ENCODE measurements around the gene CENPM. TPM values are rescaled to one million over a fixed set of nuclear protein-coding genes. Genes with fewer than 3 reads are reported as not detected.

Gene CENPM
- total RNA-seq, 2 experiments from 2014 or later, result 65.2 to 82.1 TPM

- Mint-ChIP-seq H3K36me3 (ENCODE audit: low read depth) (no peaks in the 10 kb centered on the region), H3K9me3 (ENCODE audit: low read depth) (no peaks in the 10 kb centered on the region), H3K27ac (no peak overlapping the region), H3K27me3 (peaks cover 35% of the 10 kb centered on the region), H3K4me3 (no peak overlapping the region), H3K4me1 (peaks cover 24% of the 10 kb centered on the region)
- DNase-seq (no peak), ATAC-seq (no peak)
- CTCF ChIA-PET, result interaction anchor here (1.0 kb wide), 1 partner anchor 8 kb away, joined by 3 read pairs; no protein-coding TSS in a partner anchor
- POLR2A ChIA-PET, result interaction anchor here (0.6 kb wide), 1 partner anchor 144 kb away, joined by 4 read pairs; no protein-coding TSS in a partner anchor
- intact Hi-C loops (cut with DNase I, micrococcal nuclease), result no loop called here
These were observed 29.5 kb downstream of the CENPM start for GRCh38 chr22:41917375-41917902.

GRCh38 chr22:41916745-41917358 lies 30.1 kb downstream of the CENPM start:
- no peak overlapping the region for H3K4me3 Mint-ChIP-seq
- H3K36me3 Mint-ChIP-seq (ENCODE audit: low read depth), result no peaks in the 10 kb centered on the region
- peaks cover 41% of the 10 kb centered on the region for H3K27me3 Mint-ChIP-seq
- H3K27ac Mint-ChIP-seq, result no peak overlapping the region
- DNase-seq (no peak), ATAC-seq (no peak)
- ChIA-PET POLR2A (interaction anchor here (0.6 to 0.8 kb wide), 2 partner anchors 23 to 144 kb away, joined by 3 to 4 read pairs; no protein-coding TSS in a partner anchor), CTCF (interaction anchor here (1.0 to 1.2 kb wide), 2 partner anchors 9 to 117 kb away, joined by 3 to 9 read pairs; no protein-coding TSS in a partner anchor)
- no peaks in the 10 kb centered on the region for H3K9me3 Mint-ChIP-seq (ENCODE audit: low read depth)
- H3K4me1 Mint-ChIP-seq, result peaks cover 24% of the 10 kb centered on the region
- intact Hi-C loops (cut with DNase I, micrococcal nuclease), result no loop called here

- intact Hi-C loops (cut with DNase I, micrococcal nuclease), result no loop called here
- Mint-ChIP-seq H3K27ac (no peak overlapping the region), H3K9me3 (ENCODE audit: low read depth) (no peaks in the 10 kb centered on the region), H3K4me1 (peaks cover 29% of the 10 kb centered on the region), H3K4me3 (no peak overlapping the region), H3K36me3 (ENCODE audit: low read depth) (no peaks in the 10 kb centered on the region), H3K27me3 (peaks cover 47% of the 10 kb centered on the region)
- CTCF ChIA-PET, result interaction anchor here (0.8 to 1.2 kb wide), 2 partner anchors 10 to 117 kb away, joined by 3 to 9 read pairs; no protein-coding TSS in a partner anchor
- DNase-seq (no peak), ATAC-seq (no peak)
- POLR2A ChIA-PET, result interaction anchor here (0.8 kb wide), 1 partner anchor 24 kb away, joined by 3 read pairs; no protein-coding TSS in a partner anchor
These were observed 31.0 kb downstream of the CENPM start for GRCh38 chr22:41915786-41916493.

- ChIA-PET POLR2A (no interaction called here), CTCF (interaction anchor here (0.8 kb wide), 1 partner anchor 10 kb away, joined by 3 read pairs; no protein-coding TSS in a partner anchor)
- peaks cover 29% of the 10 kb centered on the region for H3K4me1 Mint-ChIP-seq
- intact Hi-C loops (cut with DNase I, micrococcal nuclease), result no loop called here
- H3K4me3 Mint-ChIP-seq, result peak within 1 kb of the TSS; percentile 33
- H3K9me3 Mint-ChIP-seq (ENCODE audit: low read depth), result no peaks in the 10 kb centered on the region
- H3K27me3 Mint-ChIP-seq, result peaks cover 47% of the 10 kb centered on the region
- no peaks in the 10 kb centered on the region for H3K36me3 Mint-ChIP-seq (ENCODE audit: low read depth)
- no peak within 1 kb of the TSS for H3K27ac Mint-ChIP-seq
- DNase-seq (peak; percentile 79), ATAC-seq (peak; percentile 51)
These were observed 31.7 kb downstream of the CENPM start, which contains the start of gene SHISA8 for GRCh38 chr22:41915035-41915785. Gene SHISA8 (minus strand): TSS chr22:41915074. CDS start chr22:41914667, 407 bp downstream.

- no peak for ATAC-seq
- ChIA-PET CTCF (no interaction called here), POLR2A (no interaction called here)
- intact Hi-C loops (cut with DNase I, micrococcal nuclease), result loop anchor here in 1 of 2 experiments (5.0 kb wide), 1 partner anchor 37 kb away; no protein-coding TSS in a partner anchor
- Mint-ChIP-seq H3K9me3 (ENCODE audit: low read depth) (no peaks in the 10 kb centered on the region), H3K27ac (no peak overlapping the region), H3K27me3 (peaks cover 47% of the 10 kb centered on the region), H3K4me3 (no peak overlapping the region), H3K4me1 (peaks cover 29% of the 10 kb centered on the region), H3K36me3 (ENCODE audit: low read depth) (no peaks in the 10 kb centered on the region)
- no peak for DNase-seq
These were observed 32.3 kb downstream of the CENPM start for GRCh38 chr22:41914611-41915034.

GRCh38 chr22:41913842-41914534 lies 33.0 kb downstream of the CENPM start:
- Mint-ChIP-seq H3K4me1 (peaks cover 29% of the 10 kb centered on the region), H3K9me3 (ENCODE audit: low read depth) (no peaks in the 10 kb centered on the region), H3K4me3 (no peak overlapping the region), H3K27me3 (peaks cover 47% of the 10 kb centered on the region), H3K36me3 (ENCODE audit: low read depth) (no peaks in the 10 kb centered on the region), H3K27ac (no peak overlapping the region)
- ATAC-seq (no peak), DNase-seq (no peak)
- ChIA-PET CTCF (interaction anchor here (2.3 to 2.4 kb wide), 2 partner anchors 9 to 12 kb away, joined by 8 to 9 read pairs; no protein-coding TSS in a partner anchor), POLR2A (interaction anchor here (0.7 kb wide), 1 partner anchor 27 kb away, joined by 3 read pairs; no protein-coding TSS in a partner anchor)
- intact Hi-C loops (cut with DNase I, micrococcal nuclease), result loop anchor here in 1 of 2 experiments (5.0 kb wide), 1 partner anchor 37 kb away; no protein-coding TSS in a partner anchor

- ChIA-PET CTCF (interaction anchor here (1.6 to 2.5 kb wide), 4 partner anchors 10 to 216 kb away, joined by 7 to 9 read pairs (median 8); no protein-coding TSS in a partner anchor), POLR2A (interaction anchor here (0.6 to 1.2 kb wide), 5 partner anchors 10 to 1773 kb away, joined by 3 to 4 read pairs (median 3); partner anchors contain the start of gene CCDC134)
- peak overlapping the region; percentile 49 for H3K4me3 Mint-ChIP-seq
- H3K27ac Mint-ChIP-seq, result no peak overlapping the region
- no peaks in the 10 kb centered on the region for H3K9me3 Mint-ChIP-seq (ENCODE audit: low read depth)
- DNase-seq (peak; percentile 40), ATAC-seq (no peak)
- peaks cover 3% of the 10 kb centered on the region for H3K36me3 Mint-ChIP-seq (ENCODE audit: low read depth)
- intact Hi-C loops (cut with DNase I, micrococcal nuclease), result loop anchor here in 1 of 2 experiments (5.0 kb wide), 1 partner anchor 36 kb away; no protein-coding TSS in a partner anchor
- peaks cover 30% of the 10 kb centered on the region for H3K4me1 Mint-ChIP-seq
- H3K27me3 Mint-ChIP-seq, result peaks cover 48% of the 10 kb centered on the region
These were observed 33.8 kb downstream of the CENPM start for GRCh38 chr22:41913040-41913719.

- H3K36me3 Mint-ChIP-seq (ENCODE audit: low read depth), result peaks cover 3% of the 10 kb centered on the region
- ATAC-seq (no peak), DNase-seq (no peak)
- no peak overlapping the region for H3K27ac Mint-ChIP-seq
- H3K27me3 Mint-ChIP-seq, result peaks cover 47% of the 10 kb centered on the region
- no peak overlapping the region for H3K4me3 Mint-ChIP-seq
- CTCF ChIA-PET, result interaction anchor here (0.7 to 2.5 kb wide), 5 partner anchors 11 to 1975 kb away, joined by 3 to 9 read pairs (median 8); no protein-coding TSS in a partner anchor
- POLR2A ChIA-PET, result interaction anchor here (0.6 to 1.2 kb wide), 5 partner anchors 10 to 1772 kb away, joined by 3 to 4 read pairs (median 3); partner anchors contain the start of genes CCDC134 and CENPM
- H3K9me3 Mint-ChIP-seq (ENCODE audit: low read depth), result no peaks in the 10 kb centered on the region
- H3K4me1 Mint-ChIP-seq, result peaks cover 32% of the 10 kb centered on the region
- intact Hi-C loops (cut with DNase I, micrococcal nuclease), result loop anchor here in 1 of 2 experiments (5.0 kb wide), 1 partner anchor 35 kb away; no protein-coding TSS in a partner anchor
These were observed 34.5 kb downstream of the CENPM start for GRCh38 chr22:41912338-41913039.

GRCh38 chr22:41911001-41911611 lies 35.8 kb downstream of the CENPM start:
- H3K4me1 Mint-ChIP-seq, result peaks cover 33% of the 10 kb centered on the region
- no peaks in the 10 kb centered on the region for H3K9me3 Mint-ChIP-seq (ENCODE audit: low read depth)
- ChIA-PET POLR2A (interaction anchor here (0.8 to 1.0 kb wide), 2 partner anchors 15 to 36 kb away, joined by 3 read pairs; partner anchors contain the start of gene CENPM), CTCF (interaction anchor here (2.4 to 2.5 kb wide), 2 partner anchors 12 to 30 kb away, joined by 8 to 9 read pairs; no protein-coding TSS in a partner anchor)
- DNase-seq, result no peak
- H3K27me3 Mint-ChIP-seq, result peaks cover 36% of the 10 kb centered on the region
- H3K36me3 Mint-ChIP-seq (ENCODE audit: low read depth), result peaks cover 3% of the 10 kb centered on the region
- H3K4me3 Mint-ChIP-seq, result no peak overlapping the region
- ATAC-seq, result no peak
- peak overlapping the region; percentile 65 for H3K27ac Mint-ChIP-seq
- intact Hi-C loops (cut with DNase I, micrococcal nuclease), result loop anchor here in 1 of 2 experiments (5.0 kb wide), 1 partner anchor 34 kb away; no protein-coding TSS in a partner anchor
